HG03060 (cell line): Measurements from ENCODE around the gene SMPDL3A.

Source experiments
- ATAC-seq: cut with Tn5 transposase; IDR thresholded peaks from one replicate; pipeline ENCODE4 v1.9.1; 2021; ENCODE audit warnings: low read depth, moderate number of reproducible peaks; ENCODE audit not compliant: unreplicated experiment

Gene SMPDL3A

GRCh38 chr6:122775975-122776374, 13.1 kb upstream of the SMPDL3A start:
- no peak for ATAC-seq

- ATAC-seq, result no peak
Measured at GRCh38 chr6:122778302-122778701, 10.8 kb upstream of the SMPDL3A start.

- no peak for ATAC-seq
Measured at GRCh38 chr6:122778985-122779661, 9.9 kb upstream of the SMPDL3A start.

GRCh38 chr6:122779667-122780066, 9.4 kb upstream of the SMPDL3A start, which contains the start of gene FABP7:
Gene FABP7, plus strand, starts transcription at chr6:122779716. Its CDS starts 79 bp downstream, at chr6:122779795.
- ATAC-seq, result no peak

- no peak for ATAC-seq
Measured at GRCh38 chr6:122780114-122780513, 8.9 kb upstream of the SMPDL3A start.

GRCh38 chr6:122781716-122782115, 7.3 kb upstream of the SMPDL3A start:
- ATAC-seq, result no peak

GRCh38 chr6:122783401-122783800, 5.7 kb upstream of the SMPDL3A start:
- no peak for ATAC-seq

- ATAC-seq, result no peak
Measured at GRCh38 chr6:122785891-122786290, 3.2 kb upstream of the SMPDL3A start.

GRCh38 chr6:122787721-122788120, 1.3 kb upstream of the SMPDL3A start:
- ATAC-seq, result no peak

- no peak for ATAC-seq
Measured at GRCh38 chr6:122788208-122788607, 850 bp upstream of the SMPDL3A start.

GRCh38 chr6:122788663-122789181, 336 bp upstream of the SMPDL3A start:
- no peak for ATAC-seq

GRCh38 chr6:122790028-122790422, 967 bp downstream of the SMPDL3A start:
- ATAC-seq, result no peak

GRCh38 chr6:122790423-122791309, 1.6 kb downstream of the SMPDL3A start:
- no peak for ATAC-seq

GRCh38 chr6:122791310-122791679, 2.2 kb downstream of the SMPDL3A start:
- ATAC-seq, result no peak

- ATAC-seq, result no peak
Measured at GRCh38 chr6:122792766-122793165, 3.7 kb downstream of the SMPDL3A start.

GRCh38 chr6:122797537-122797936, 8.5 kb downstream of the SMPDL3A start:
- no peak for ATAC-seq

- peak; percentile 94 for ATAC-seq
Measured at GRCh38 chr6:122798099-122798641, 9.1 kb downstream of the SMPDL3A start.

GRCh38 chr6:122799140-122799745, 10.2 kb downstream of the SMPDL3A start:
- no peak for ATAC-seq

- ATAC-seq, result no peak
Measured at GRCh38 chr6:122799916-122800686, 11.0 kb downstream of the SMPDL3A start.

- no peak for ATAC-seq
Measured at GRCh38 chr6:122800906-122801305, 11.8 kb downstream of the SMPDL3A start.
